B cell (primary cell): ENCODE measurements around the gene MSL3B.

ENCODE experiments used
- ATAC-seq: fragments of 200-7000 bp; cut with Tn5 transposase; one replicate; pipeline ENCODE4 v1.10.0; 2021; ENCODE audit warnings: low read depth, mild to moderate bottlenecking, moderate number of reproducible peaks, moderate library complexity
- CTCF ChIA-PET: fragments of 350-600 bp; sonication (Branson Sonifier 250); formaldehyde crosslinking; loops from one replicate; lab custom pipeline; 2021; ENCODE audit warnings: antibody characterized with exemption, inconsistent platforms; lab: Charles Lee
- POLR2A ChIA-PET: fragments of 350-600 bp; sonication (Branson Sonifier 250); formaldehyde crosslinking; loops from one replicate; lab custom pipeline; 2021; ENCODE audit warnings: antibody characterized with exemption; lab: Charles Lee
- DNase-seq: peaks from one replicate; pipeline ENCODE4 v3.0.0; 2013
- H2AFZ ChIP-seq: 2 replicates; pipeline ENCODE4 v1.6.1; 2012; ENCODE audit warnings: mild to moderate bottlenecking, low read depth, low read length; ENCODE audit not compliant: insufficient read depth, poor library complexity, severe bottlenecking
- H3K27ac ChIP-seq, 2 donors: 1 replicate in 1 of 2; 2 replicates in 1 of 2; pipeline ENCODE4 v1.5.1; 2012 to 2013; ENCODE audit warnings: low read length in 2 of 2, mild to moderate bottlenecking in 2 of 2, moderate library complexity in 1 of 2
- H3K27me3 ChIP-seq, 4 experiments: fragments of 200-600 bp in 1 of 4; sonication (generic) in 1 of 4; replicated peaks in 1 of 4; 1 replicate in 2 of 4; 2 replicates in 2 of 4; pipeline versions ENCODE4 v1.6.1 to v1.7.0; 2013 to 2016; ENCODE audit warnings: low read length in 3 of 4, mild to moderate bottlenecking in 2 of 4, mixed read lengths in 1 of 4, moderate library complexity in 1 of 4; ENCODE audit not compliant: insufficient read depth in 4 of 4, control insufficient read depth in 3 of 4; ENCODE audit errors: control extremely low read depth in 1 of 4
- H3K36me3 ChIP-seq, 2 experiments: replicated peaks in 1 of 2; 1 replicate in 1 of 2; 2 replicates in 1 of 2; pipeline versions ENCODE4 v1.6.1 to v1.7.1; 2013; ENCODE audit warnings: low read length in 1 of 2; ENCODE audit not compliant: insufficient read depth in 2 of 2, control insufficient read depth in 1 of 2; ENCODE audit errors: control extremely low read depth in 1 of 2, extremely low read depth in 1 of 2
- H3K4me1 ChIP-seq, 2 donors: fragments of 200-600 bp in 1 of 2; sonication (generic) in 1 of 2; 1 replicate in 1 of 2; 2 replicates in 1 of 2; pipeline versions ENCODE4 v1.5.1 to v1.6.1; 2013 to 2017; ENCODE audit warnings: low read length in 2 of 2; ENCODE audit not compliant: control insufficient read depth in 2 of 2, insufficient read depth in 2 of 2
- H3K4me2 ChIP-seq: replicated peaks from 2 replicates; pipeline ENCODE3; 2012; ENCODE audit warnings: mild to moderate bottlenecking, low read depth, low read length; ENCODE audit not compliant: poor library complexity, severe bottlenecking
- H3K4me3 ChIP-seq, 5 experiments: fragments of 200-600 bp in 1 of 5; sonication (generic) in 1 of 5; 1 replicate in 3 of 5; 2 replicates in 2 of 5; pipeline versions ENCODE4 v1.5.1 to v1.7.0; 2011 to 2016; ENCODE audit warnings: low read length in 4 of 5, mild to moderate bottlenecking in 4 of 5, low read depth in 2 of 5, control low read depth in 1 of 5, moderate library complexity in 1 of 5; ENCODE audit not compliant: insufficient read depth in 1 of 5; ENCODE audit errors: control extremely low read depth in 1 of 5, extremely low read depth in 1 of 5
- H3K79me2 ChIP-seq: fragments of 200-600 bp; sonication (generic); one replicate; pipeline ENCODE4 v1.6.0; 2016; ENCODE audit warnings: low read length; ENCODE audit not compliant: control insufficient read depth, insufficient read depth
- H3K9ac ChIP-seq: fragments of 200-600 bp; sonication (generic); 2 replicates; pipeline ENCODE4 v1.6.1; 2017; ENCODE audit warnings: mild to moderate bottlenecking, low read length, moderate library complexity
- H3K9me3 ChIP-seq, 3 donors: one replicate each; pipeline versions ENCODE4 v1.6.1 to v1.7.1; 2013; ENCODE audit warnings: low read length in 2 of 3; ENCODE audit not compliant: control insufficient read depth in 2 of 3, insufficient read depth in 1 of 3; ENCODE audit errors: control extremely low read depth in 1 of 3
- H4K20me1 ChIP-seq: 2 replicates; pipeline ENCODE4 v1.6.0; 2012; ENCODE audit warnings: mild to moderate bottlenecking, low read length; ENCODE audit not compliant: insufficient read depth, control insufficient read depth, poor library complexity, severe bottlenecking
- H3K27ac Mint-ChIP-seq: one replicate; pipeline ENCODE4 v1.8.0; 2021; ENCODE audit warnings: mixed read lengths
- H3K27me3 Mint-ChIP-seq: one replicate; pipeline ENCODE4 v1.8.0; 2021; ENCODE audit warnings: mixed read lengths
- H3K4me1 Mint-ChIP-seq: one replicate; pipeline ENCODE4 v1.8.0; 2021; ENCODE audit warnings: mixed read lengths
- H3K4me3 Mint-ChIP-seq: one replicate; pipeline ENCODE4 v1.8.0; 2021; ENCODE audit warnings: mixed read lengths
- H3K9me3 Mint-ChIP-seq: one replicate; pipeline ENCODE4 v1.8.0; 2022; ENCODE audit warnings: mixed read lengths; ENCODE audit not compliant: insufficient read depth
- EZH2 ChIP-seq: IDR thresholded peaks from 2 replicates; pipeline ENCODE4 v1.6.1; 2012; ENCODE audit warnings: borderline replicate concordance, low read depth, mild to moderate bottlenecking, moderate library complexity, low read length; ENCODE audit not compliant: insufficient read depth, poor library complexity, severe bottlenecking
- WGBS: methylation state at CpG from one replicate; pipeline ENCODE4 v1.1.5; 2013; ENCODE audit warnings: missing lambda C conversion rate; ENCODE audit not compliant: insufficient coverage; 5-methylcytosine and 5-hydroxymethylcytosine counted together
- intact Hi-C: fragments of 100-400 bp; cut with micrococcal nuclease; formaldehyde crosslinking; loops from one replicate; pipeline ENCODE4 v1.10.0; 2022
- TF ChIP-seq, protein P1 (sequence below): fragments of 200-600 bp; IDR thresholded peaks from one replicate; pipeline ENCODE4 v1.8.0; 2022; ENCODE audit warnings: antibody characterized with exemption, mild to moderate bottlenecking

MSL3B gene

DNA sequence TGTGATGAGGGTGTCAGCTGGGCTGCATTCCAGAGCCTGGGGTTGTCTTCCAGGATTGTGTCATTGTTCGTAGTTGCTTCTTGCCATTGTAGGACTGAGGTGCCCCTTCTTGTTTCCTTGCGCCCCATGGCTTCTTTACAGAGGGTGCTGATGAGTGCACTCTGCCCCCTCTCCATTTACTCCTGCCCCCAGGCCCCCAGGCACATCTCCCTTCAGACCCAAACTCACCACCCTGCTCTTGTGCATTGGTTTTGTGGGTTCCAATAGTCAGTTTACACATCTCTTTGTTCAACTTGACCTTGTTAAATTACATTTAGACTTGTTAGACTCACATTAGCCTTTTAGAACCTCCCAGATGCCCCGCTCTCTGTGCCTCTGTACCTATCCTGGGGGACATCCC lies 47.0 kb downstream of the MSL3B start:
- Histone ChIP-seq H3K9me3 (peaks cover 0 to 6% (median 0%) of the 10 kb centered on the region in 3 donors), H3K4me2 (no peak overlapping the region), H3K79me2 (no peaks in the 10 kb centered on the region), H3K4me1 (no peaks in the 10 kb centered on the region), H4K20me1 (no peaks in the 10 kb centered on the region), H2AFZ (no peak overlapping the region), H3K9ac (no peak overlapping the region), H3K4me3 (no peak overlapping the region), H3K36me3 (no peaks in the 10 kb centered on the region), H3K27ac (no peak overlapping the region), H3K27me3 (peaks cover 0 to 5% (median 0%) of the 10 kb centered on the region in 4 experiments)
- peaks cover 1% of the 10 kb centered on the region for H3K9me3 Mint-ChIP-seq
- peaks cover 9% of the 10 kb centered on the region for H3K27me3 Mint-ChIP-seq
- no peak for TF ChIP-seq EZH2
- TF ChIP-seq, protein P1, sequence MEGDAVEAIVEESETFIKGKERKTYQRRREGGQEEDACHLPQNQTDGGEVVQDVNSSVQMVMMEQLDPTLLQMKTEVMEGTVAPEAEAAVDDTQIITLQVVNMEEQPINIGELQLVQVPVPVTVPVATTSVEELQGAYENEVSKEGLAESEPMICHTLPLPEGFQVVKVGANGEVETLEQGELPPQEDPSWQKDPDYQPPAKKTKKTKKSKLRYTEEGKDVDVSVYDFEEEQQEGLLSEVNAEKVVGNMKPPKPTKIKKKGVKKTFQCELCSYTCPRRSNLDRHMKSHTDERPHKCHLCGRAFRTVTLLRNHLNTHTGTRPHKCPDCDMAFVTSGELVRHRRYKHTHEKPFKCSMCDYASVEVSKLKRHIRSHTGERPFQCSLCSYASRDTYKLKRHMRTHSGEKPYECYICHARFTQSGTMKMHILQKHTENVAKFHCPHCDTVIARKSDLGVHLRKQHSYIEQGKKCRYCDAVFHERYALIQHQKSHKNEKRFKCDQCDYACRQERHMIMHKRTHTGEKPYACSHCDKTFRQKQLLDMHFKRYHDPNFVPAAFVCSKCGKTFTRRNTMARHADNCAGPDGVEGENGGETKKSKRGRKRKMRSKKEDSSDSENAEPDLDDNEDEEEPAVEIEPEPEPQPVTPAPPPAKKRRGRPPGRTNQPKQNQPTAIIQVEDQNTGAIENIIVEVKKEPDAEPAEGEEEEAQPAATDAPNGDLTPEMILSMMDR, result no peak
- no peak overlapping the region for H3K4me3 Mint-ChIP-seq
- intact Hi-C loops, result no loop called here
- POLR2A ChIA-PET, result no interaction called here
- no peak for DNase-seq
- H3K27ac Mint-ChIP-seq, result no peak overlapping the region
- ATAC-seq, result no peak
- H3K4me1 Mint-ChIP-seq, result no peaks in the 10 kb centered on the region
- CTCF ChIA-PET, result no interaction called here
- WGBS, result 100% methylated on average over 1 of the region's 3 CpGs

GRCh38 chr2:233820774-233821105 lies 47.4 kb downstream of the MSL3B start:
- Mint-ChIP-seq H3K4me1 (no peaks in the 10 kb centered on the region), H3K27ac (no peak overlapping the region), H3K9me3 (peaks cover 1% of the 10 kb centered on the region), H3K27me3 (peaks cover 8% of the 10 kb centered on the region), H3K4me3 (no peak overlapping the region)
- Histone ChIP-seq H3K27me3 (peaks cover 0 to 5% (median 0%) of the 10 kb centered on the region in 4 experiments), H3K9me3 (peaks cover 0 to 6% (median 0%) of the 10 kb centered on the region in 3 donors), H4K20me1 (no peaks in the 10 kb centered on the region), H3K79me2 (no peaks in the 10 kb centered on the region), H2AFZ (no peak overlapping the region), H3K4me2 (no peak overlapping the region), H3K27ac (no peak overlapping the region), H3K36me3 (no peaks in the 10 kb centered on the region), H3K4me3 (no peak overlapping the region), H3K4me1 (no peaks in the 10 kb centered on the region), H3K9ac (no peak overlapping the region)
- CTCF ChIA-PET, result no interaction called here
- WGBS, result 96% methylated on average over 3 of the region's 6 CpGs
- intact Hi-C loops, result no loop called here
- DNase-seq (no peak), ATAC-seq (no peak)
- POLR2A ChIA-PET, result no interaction called here
- TF ChIP-seq EZH2, result no peak
- TF ChIP-seq, protein P1, result no peak
